Endothelial cell of umbilical vein (primary cell): ENCODE measurements around the gene DNAH3. TPM values are rescaled to one million over a fixed set of nuclear protein-coding genes. Genes with fewer than 3 reads are reported as not detected.

Experiments
- BruUV-seq: library from RNA; stranded (reverse); fragments of 400-500 nt; replicated peaks from 2 replicates; lab custom pipeline; 2021; lab: Mats Ljungman, UMichigan
- CTCF ChIA-PET: fragments of 300-600, 350-600 bp; sonication (Branson Sonifier 250); formaldehyde crosslinking; loops from one replicate; lab custom pipeline; 2021; ENCODE audit warnings: antibody characterized with exemption, inconsistent platforms; lab: Charles Lee
- POLR2A ChIA-PET: fragments of 300-600, 350-600 bp; sonication (Branson Sonifier 250); formaldehyde crosslinking; loops from one replicate; lab custom pipeline; 2021; ENCODE audit warnings: antibody characterized with exemption, inconsistent platforms; lab: Charles Lee
- DNase-seq: peaks from one replicate; pipeline ENCODE4 v3.0.0-alpha.2; 2011; ENCODE audit warnings: low read depth, low spot score
- FAIRE-seq: peaks from 2 replicates; lab custom pipeline; 2011; peaks lifted over from hg19 to GRCh38; lab: Jason Lieb, UNC
- H2AFZ ChIP-seq: 2 replicates; pipeline ENCODE4 v1.6.0; 2012; ENCODE audit warnings: low read depth, low read length, control low read depth, inconsistent platforms
- H3K27ac ChIP-seq: 2 replicates; pipeline ENCODE4 v1.5.1; 2011; ENCODE audit warnings: low read depth, mild to moderate bottlenecking, control low read depth, low read length, moderate library complexity; ENCODE audit not compliant: insufficient read depth
- H3K27me3 ChIP-seq, 2 experiments: 2 replicates each; pipeline versions ENCODE4 v1.6.0 to v1.6.1; 2011; ENCODE audit warnings: low read length in 2 of 2, mixed read lengths in 1 of 2; ENCODE audit not compliant: control insufficient read depth in 2 of 2, insufficient read depth in 2 of 2
- H3K36me3 ChIP-seq, 2 experiments: 2 replicates in 1 of 2; 3 replicates in 1 of 2; pipeline ENCODE4 v1.5.1; 2011; ENCODE audit warnings: low read length in 2 of 2, mild to moderate bottlenecking in 1 of 2, moderate library complexity in 1 of 2; ENCODE audit not compliant: control insufficient read depth in 2 of 2, insufficient read depth in 2 of 2; ENCODE audit errors: extremely low read depth in 1 of 2
- H3K4me1 ChIP-seq: 3 replicates; pipeline ENCODE4 v1.5.1; 2011; ENCODE audit warnings: mild to moderate bottlenecking, low read length; ENCODE audit not compliant: control insufficient read depth, insufficient read depth; ENCODE audit errors: extremely low read depth
- H3K4me2 ChIP-seq: 2 replicates; pipeline ENCODE4 v1.6.1; 2011; ENCODE audit warnings: low read length, control low read depth, mixed read lengths; ENCODE audit not compliant: insufficient read depth
- H3K4me3 ChIP-seq, 3 experiments: fragments of 200-600 bp in 1 of 3; sonication (generic), shearing (Covaris generic) in 1 of 3; replicated peaks in 1 of 3; 2 replicates each; pipeline ENCODE4 v1.5.1; 2011 to 2016; ENCODE audit warnings: control low read depth in 3 of 3, low read length in 3 of 3, mild to moderate bottlenecking in 2 of 3, inconsistent platforms in 1 of 3, low read depth in 1 of 3, moderate library complexity in 1 of 3; ENCODE audit not compliant: insufficient read depth in 1 of 3
- H3K79me2 ChIP-seq: 2 replicates; pipeline ENCODE4 v1.6.0; 2012; ENCODE audit warnings: low read length, inconsistent platforms; ENCODE audit not compliant: control insufficient read depth, insufficient read depth
- H3K9ac ChIP-seq: replicated peaks from 2 replicates; pipeline ENCODE3; 2011; ENCODE audit warnings: low read length, control low read depth; ENCODE audit not compliant: insufficient read depth; ENCODE audit errors: extremely low read depth
- H3K9me1 ChIP-seq: replicated peaks from 3 replicates; pipeline ENCODE4 v1.6.0; 2011; ENCODE audit warnings: mild to moderate bottlenecking, low read length; ENCODE audit not compliant: control insufficient read depth, insufficient read depth; ENCODE audit errors: extremely low read depth
- H3K9me3 ChIP-seq: replicated peaks from 2 replicates; pipeline ENCODE4 v1.5.1; 2012; ENCODE audit warnings: low read length, inconsistent platforms; ENCODE audit not compliant: control insufficient read depth, insufficient read depth
- H4K20me1 ChIP-seq: replicated peaks from 2 replicates; pipeline ENCODE3; 2011; ENCODE audit warnings: mild to moderate bottlenecking, low read length; ENCODE audit not compliant: control insufficient read depth, insufficient read depth; ENCODE audit errors: extremely low read depth
- EZH2 ChIP-seq: IDR thresholded peaks from 2 replicates; pipeline ENCODE4 v1.6.1; 2012; ENCODE audit warnings: borderline replicate concordance, low read depth, mild to moderate bottlenecking, moderate library complexity, low read length, inconsistent platforms; ENCODE audit not compliant: severe bottlenecking
- FOS ChIP-seq: IDR thresholded peaks from 2 replicates; pipeline ENCODE4 v1.6.1; 2011; ENCODE audit warnings: mild to moderate bottlenecking, low read length, moderate library complexity, borderline replicate concordance; ENCODE audit not compliant: insufficient read depth
- GATA2 ChIP-seq: IDR thresholded peaks from 2 replicates; pipeline ENCODE4 v1.7.0; 2011; ENCODE audit warnings: low read depth, mild to moderate bottlenecking, moderate library complexity, mixed read lengths, low read length; ENCODE audit not compliant: insufficient read length, insufficient read depth
- JUN ChIP-seq: IDR thresholded peaks from 2 replicates; pipeline ENCODE4 v1.6.1; 2011; ENCODE audit warnings: borderline replicate concordance, low read depth; ENCODE audit not compliant: insufficient read length, insufficient read depth
- MAX ChIP-seq: IDR thresholded peaks from 2 replicates; pipeline ENCODE4 v1.6.1; 2011; ENCODE audit not compliant: insufficient read depth, insufficient read length
- MYC ChIP-seq: IDR thresholded peaks from one replicate; pipeline ENCODE4 v1.6.1; 2011; ENCODE audit warnings: mild to moderate bottlenecking, low read depth, low read length
- POLR2A ChIP-seq: IDR thresholded peaks from 2 replicates; pipeline ENCODE4 v1.6.1; 2012; ENCODE audit warnings: low read depth, mild to moderate bottlenecking, control low read depth, low read length
- POLR2AphosphoS5 ChIP-seq: IDR thresholded peaks from 2 replicates; pipeline ENCODE4 v1.6.1; 2012; ENCODE audit warnings: low read depth, mild to moderate bottlenecking, control low read depth, low read length, moderate library complexity; ENCODE audit not compliant: insufficient read depth
- dilution Hi-C: fragments of 300-500 bp; cut with MboI; formaldehyde crosslinking; loops from one replicate; pipeline ENCODE4 v1.15.0; 2019; ENCODE audit warnings: low sequenced_read_pairs; ENCODE audit not compliant: extremely low pct_ligation_motif_present
- intact Hi-C: fragments of 100-400 bp; cut with micrococcal nuclease; formaldehyde crosslinking; loops from one replicate; pipeline ENCODE4 v1.10.0; 2022
- polyA plus RNA-seq, 4 experiments: library from polyadenylated mRNA; depleted of rRNA in 3 of 4; stranded (reverse) in 3 of 4; unstranded in 1 of 4; fragments of >200 nt; gene quantifications; 2 replicates each; pipeline versions ENCODE4 v1.2.1 to v1.2.3, GENCODE V29; 2011 to 2012; ENCODE audit warnings: missing spikeins in 1 of 4
- total RNA-seq: library from RNA; stranded (reverse); gene quantifications from 2 replicates; pipeline ENCODE4 v1.2.3, GENCODE V29; 2021
- TF ChIP-seq, protein P1 (sequence below), 2 donors: IDR thresholded peaks; 1 replicate in 1 of 2; 2 replicates in 1 of 2; pipeline ENCODE4 v1.5.1; 2011; ENCODE audit warnings: low read length in 2 of 2, mild to moderate bottlenecking in 2 of 2, moderate library complexity in 2 of 2, control low read depth in 1 of 2, inconsistent platforms in 1 of 2, low read depth in 1 of 2; ENCODE audit not compliant: insufficient read depth in 1 of 2; ENCODE audit errors: extremely low read depth in 1 of 2

DNAH3 gene
- total and polyA plus RNA-seq, 2 donors (not counting 3 experiments of a cell fraction or from before 2014, with no cell fraction given) = not detected

GRCh38 chr16:21157632-21158031 is 7.0 kb upstream of the DNAH3 start:
- H3K79me2 ChIP-seq = no peaks in the 10 kb centered on the region
- ChIA-PET CTCF (interaction anchor here (1.0 to 5.1 kb wide), 12 partner anchors 11 to 1164 kb away, joined by 3 to 117 read pairs (median 6); no protein-coding TSS in a partner anchor), POLR2A (no interaction called here)
- no peak overlapping the region for H3K27ac ChIP-seq
- H3K9ac ChIP-seq = no peak overlapping the region
- no peak for DNase-seq
- no TSS peak for BruUV-seq
- TF ChIP-seq GATA2 = no peak
- TF ChIP-seq EZH2 = no peak
- no peak for TF ChIP-seq MAX
- TF ChIP-seq POLR2AphosphoS5 = no peak
- no peak for TF ChIP-seq POLR2A
- no peak for TF ChIP-seq JUN
- no peak for TF ChIP-seq FOS
- TF ChIP-seq, protein P1, sequence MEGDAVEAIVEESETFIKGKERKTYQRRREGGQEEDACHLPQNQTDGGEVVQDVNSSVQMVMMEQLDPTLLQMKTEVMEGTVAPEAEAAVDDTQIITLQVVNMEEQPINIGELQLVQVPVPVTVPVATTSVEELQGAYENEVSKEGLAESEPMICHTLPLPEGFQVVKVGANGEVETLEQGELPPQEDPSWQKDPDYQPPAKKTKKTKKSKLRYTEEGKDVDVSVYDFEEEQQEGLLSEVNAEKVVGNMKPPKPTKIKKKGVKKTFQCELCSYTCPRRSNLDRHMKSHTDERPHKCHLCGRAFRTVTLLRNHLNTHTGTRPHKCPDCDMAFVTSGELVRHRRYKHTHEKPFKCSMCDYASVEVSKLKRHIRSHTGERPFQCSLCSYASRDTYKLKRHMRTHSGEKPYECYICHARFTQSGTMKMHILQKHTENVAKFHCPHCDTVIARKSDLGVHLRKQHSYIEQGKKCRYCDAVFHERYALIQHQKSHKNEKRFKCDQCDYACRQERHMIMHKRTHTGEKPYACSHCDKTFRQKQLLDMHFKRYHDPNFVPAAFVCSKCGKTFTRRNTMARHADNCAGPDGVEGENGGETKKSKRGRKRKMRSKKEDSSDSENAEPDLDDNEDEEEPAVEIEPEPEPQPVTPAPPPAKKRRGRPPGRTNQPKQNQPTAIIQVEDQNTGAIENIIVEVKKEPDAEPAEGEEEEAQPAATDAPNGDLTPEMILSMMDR (IDR thresholded peaks at IDR 0.05; ENCODE audit: extremely low read depth in 1 of 2, insufficient read depth in 1 of 2, low read depth in 1 of 2, low read length in 2 of 2) = no peak
- no peak for TF ChIP-seq MYC
- H4K20me1 ChIP-seq = no peaks in the 10 kb centered on the region
- peaks cover 0 to 3% of the 10 kb centered on the region in 2 experiments for H3K36me3 ChIP-seq
- H3K9me1 ChIP-seq = no peaks in the 10 kb centered on the region
- no peak overlapping the region for H2AFZ ChIP-seq
- intact Hi-C loops = loop anchor here (1.0 to 5.0 kb wide), 6 partner anchors 81 to 1165 kb away; partner anchors contain the start of gene CRYM
- no peaks in the 10 kb centered on the region for H3K9me3 ChIP-seq
- peaks cover 13% of the 10 kb centered on the region for H3K4me1 ChIP-seq
- dilution Hi-C loops = no loop called here
- H3K27me3 ChIP-seq = no peaks in the 10 kb centered on the region
- FAIRE-seq = no peak
- H3K4me2 ChIP-seq = no peak overlapping the region
- no peak overlapping the region for H3K4me3 ChIP-seq
